Hepatocyte (in vitro differentiated cells): ENCODE data around the gene CBLB. TPM values are rescaled to one million over a fixed set of nuclear protein-coding genes. Genes with fewer than 3 reads are reported as not detected.

Source experiments
- DNase-seq: peaks from one replicate; pipeline ENCODE4 v3.0.0-alpha.2; 2016; ENCODE audit warnings: low spot score
- H2AFZ ChIP-seq: fragments of 200-600 bp; sonication (generic); 2 replicates; pipeline ENCODE4 v1.6.0; 2016; ENCODE audit warnings: antibody characterized with exemption, mild to moderate bottlenecking
- H3K27ac ChIP-seq: fragments of 200-600 bp; sonication (generic); 2 replicates; pipeline ENCODE4 v1.5.1; 2016; ENCODE audit warnings: mild to moderate bottlenecking
- H3K27me3 ChIP-seq: fragments of 200-600 bp; sonication (generic); 2 replicates; pipeline ENCODE4 v1.6.1; 2016
- H3K36me3 ChIP-seq: fragments of 200-600 bp; sonication (generic); replicated peaks from 2 replicates; pipeline ENCODE4 v1.5.1; 2016; ENCODE audit warnings: low read depth; ENCODE audit not compliant: insufficient read depth
- H3K4me1 ChIP-seq: fragments of 200-600 bp; sonication (generic); 2 replicates; pipeline ENCODE4 v1.5.1; 2016; ENCODE audit warnings: mild to moderate bottlenecking, moderate library complexity; ENCODE audit not compliant: insufficient read depth
- H3K4me2 ChIP-seq: fragments of 200-600 bp; sonication (generic); 2 replicates; pipeline ENCODE4 v1.6.0; 2016
- H3K4me3 ChIP-seq: fragments of 200-600 bp; sonication (generic); 2 replicates; pipeline ENCODE4 v1.5.1; 2016; ENCODE audit warnings: mild to moderate bottlenecking
- H3K79me2 ChIP-seq: fragments of 200-600 bp; sonication (generic); 2 replicates; pipeline ENCODE4 v1.6.0; 2017; ENCODE audit warnings: mild to moderate bottlenecking
- H3K9me2 ChIP-seq: fragments of 200-600 bp; sonication (generic); replicated peaks from 2 replicates; pipeline ENCODE4 v1.6.0; 2017; ENCODE audit warnings: mild to moderate bottlenecking; ENCODE audit not compliant: insufficient read depth
- H3K9me3 ChIP-seq: fragments of 200-600 bp; sonication (generic); 2 replicates; pipeline ENCODE4 v1.5.1; 2016; ENCODE audit warnings: low read depth, mild to moderate bottlenecking
- H4K20me1 ChIP-seq: fragments of 200-600 bp; sonication (generic); 2 replicates; pipeline ENCODE4 v1.6.0; 2016; ENCODE audit warnings: mild to moderate bottlenecking; ENCODE audit not compliant: insufficient read depth, poor library complexity, severe bottlenecking
- CTCF ChIP-seq: fragments of 200-600 bp; sonication (generic); IDR thresholded peaks from 2 replicates; pipeline ENCODE4 v1.5.1; 2016; ENCODE audit warnings: antibody characterized with exemption, mild to moderate bottlenecking; ENCODE audit not compliant: poor library complexity
- EZH2 ChIP-seq: fragments of 200-600 bp; sonication (generic); IDR thresholded peaks from 2 replicates; pipeline ENCODE4 v1.6.1; 2016; ENCODE audit warnings: antibody characterized with exemption, mild to moderate bottlenecking, borderline replicate concordance
- EZH2phosphoT487 ChIP-seq: fragments of 200-600 bp; sonication (generic); IDR thresholded peaks from one replicate; pipeline ENCODE4 v1.6.1; 2018; ENCODE audit warnings: antibody characterized with exemption, mild to moderate bottlenecking, low read depth, moderate library complexity; ENCODE audit not compliant: unreplicated experiment, severe bottlenecking
- WGBS: methylation state at CpG from one replicate; pipeline ENCODE4 v1.1.6; 2016; ENCODE audit warnings: low lambda C conversion rate; ENCODE audit errors: missing lambda C conversion rate; 5-methylcytosine and 5-hydroxymethylcytosine counted together
- polyA plus RNA-seq: library from polyadenylated mRNA; unstranded; fragments of >200 nt; fragmentation: Nextera tagmentation; extraction: Ambion mirVana; gene quantifications from 2 replicates; pipeline ENCODE4 v1.2.1, GENCODE V29; 2016
- total RNA-seq: library from RNA; depleted of rRNA; stranded (reverse); fragments of >200 nt; gene quantifications from 2 replicates; pipeline ENCODE4 v1.2.3, GENCODE V29; 2014

The CBLB gene
- total and polyA plus RNA-seq, 2 experiments from 2014 or later = 22.6 to 56.0 TPM

- peaks cover 29% of the 10 kb centered on the region for H4K20me1 ChIP-seq
- H3K4me1 ChIP-seq = peaks cover 22% of the 10 kb centered on the region
- H3K36me3 ChIP-seq = no peaks in the 10 kb centered on the region
- H3K9me2 ChIP-seq = no peaks in the 10 kb centered on the region
- no peak for DNase-seq
- no peaks in the 10 kb centered on the region for H3K27me3 ChIP-seq
- H2AFZ ChIP-seq = no peak overlapping the region
- no peaks in the 10 kb centered on the region for H3K9me3 ChIP-seq
- H3K79me2 ChIP-seq = peaks cover 94% of the 10 kb centered on the region
- no peak overlapping the region for H3K27ac ChIP-seq
- no peak overlapping the region for H3K4me3 ChIP-seq
- WGBS = 97% methylated on average over 1 of the region's 1 CpG
- H3K4me2 ChIP-seq = peak overlapping the region; percentile 86
- TF ChIP-seq EZH2 (no peak), CTCF (no peak), EZH2phosphoT487 (no peak)
Measured at GRCh38 chr3:105863608-105864007, 5.2 kb downstream of the CBLB start.

GRCh38 chr3:105862217-105862616 is 6.6 kb downstream of the CBLB start:
- Histone ChIP-seq H3K27ac (no peak overlapping the region), H3K79me2 (peaks cover 95% of the 10 kb centered on the region), H3K27me3 (no peaks in the 10 kb centered on the region), H3K4me1 (peaks cover 22% of the 10 kb centered on the region), H2AFZ (no peak overlapping the region), H4K20me1 (peaks cover 36% of the 10 kb centered on the region), H3K36me3 (no peaks in the 10 kb centered on the region), H3K4me3 (no peak overlapping the region), H3K4me2 (no peak overlapping the region), H3K9me2 (no peaks in the 10 kb centered on the region), H3K9me3 (no peaks in the 10 kb centered on the region)
- DNase-seq = no peak
- TF ChIP-seq EZH2 (no peak), EZH2phosphoT487 (no peak), CTCF (no peak)
- 94% methylated on average over 3 of the region's 3 CpGs for WGBS

- Histone ChIP-seq H2AFZ (no peak overlapping the region), H3K27me3 (no peaks in the 10 kb centered on the region), H3K4me2 (no peak overlapping the region), H3K4me3 (no peak overlapping the region), H3K4me1 (peaks cover 16% of the 10 kb centered on the region), H3K9me2 (no peaks in the 10 kb centered on the region), H4K20me1 (peaks cover 26% of the 10 kb centered on the region), H3K9me3 (no peaks in the 10 kb centered on the region), H3K36me3 (no peaks in the 10 kb centered on the region), H3K27ac (no peak overlapping the region), H3K79me2 (peaks cover 95% of the 10 kb centered on the region)
- WGBS = 50% methylated on average over 1 of the region's 1 CpG
- TF ChIP-seq EZH2 (no peak), EZH2phosphoT487 (no peak), CTCF (no peak)
- DNase-seq = no peak
Measured at GRCh38 chr3:105860641-105861040, 8.2 kb downstream of the CBLB start.

GRCh38 chr3:105858017-105858416 is 10.8 kb downstream of the CBLB start:
- Histone ChIP-seq H4K20me1 (peaks cover 13% of the 10 kb centered on the region), H3K4me1 (no peaks in the 10 kb centered on the region), H3K4me3 (no peak overlapping the region)

More at GRCh38 chr3:105858017-105858416, 10.8 kb downstream of the CBLB start:
- DNase-seq = no peak
- H3K9me2 ChIP-seq = no peaks in the 10 kb centered on the region
- no peaks in the 10 kb centered on the region for H3K36me3 ChIP-seq
- no peaks in the 10 kb centered on the region for H3K27me3 ChIP-seq
- H2AFZ ChIP-seq = no peak overlapping the region
- TF ChIP-seq EZH2 (no peak), CTCF (no peak), EZH2phosphoT487 (no peak)
- H3K79me2 ChIP-seq = peaks cover 93% of the 10 kb centered on the region
- no peak overlapping the region for H3K4me2 ChIP-seq
- H3K9me3 ChIP-seq = no peaks in the 10 kb centered on the region
- H3K27ac ChIP-seq = no peak overlapping the region
- 92% methylated on average over 3 of the region's 3 CpGs for WGBS
